ENCODE measurements around the gene SGCA. TPM values are rescaled to one million over a fixed set of nuclear protein-coding genes. Genes with fewer than 3 reads are reported as not detected.

The SGCA gene
- total RNA-seq, 1 experiment from 2014 or later, result 207 TPM

- DNase-seq (ENCODE audit: low read depth), result peak; percentile 67
Measured at GRCh38 chr17:50221864-50222545, 56.2 kb downstream of the SGCA start.

GRCh38 chr17:50222922-50223321, 57.1 kb downstream of the SGCA start:
- DNase-seq (ENCODE audit: low read depth), result no peak

Other genes starting within 250 kb of the SGCA start
- 0.06 TPM in 1 of 2 replicates, not detected in the other for gene DLX4, start 196.8 kb upstream of the SGCA start, total RNA-seq (2014; rRNA removed)
- 0.29 and 0.32 TPM in 2 replicates for gene DLX3, start 170.8 kb upstream of the SGCA start, total RNA-seq (2014; rRNA removed)
- 382 and 426 TPM in 2 replicates for gene ITGA3, start 109.9 kb upstream of the SGCA start, total RNA-seq (2014; rRNA removed)
- 22.3 and 22.5 TPM in 2 replicates for gene PDK2, start 70.7 kb upstream of the SGCA start, total RNA-seq (2014; rRNA removed)
- gene SAMD14, start 35.8 kb upstream of the SGCA start, total RNA-seq (2014; rRNA removed), result 1.1 and 1.6 TPM in 2 replicates
- gene PPP1R9B, start 15.3 kb upstream of the SGCA start, total RNA-seq (2014; rRNA removed), result 40.6 and 42.7 TPM in 2 replicates
- 339 and 356 TPM in 2 replicates for gene COL1A1, start 35.6 kb downstream of the SGCA start, total RNA-seq (2014; rRNA removed)
- not detected in 2 replicates for gene TMEM92, start 108.5 kb downstream of the SGCA start, total RNA-seq (2014; rRNA removed)
- gene XYLT2, start 180.1 kb downstream of the SGCA start, total RNA-seq (2014; rRNA removed), result 41.4 and 48.9 TPM in 2 replicates
- gene MRPL27, start 207.2 kb downstream of the SGCA start, total RNA-seq (2014; rRNA removed), result 79.4 and 81.1 TPM in 2 replicates
- 13.9 and 18.1 TPM in 2 replicates for gene EME1, start 207.2 kb downstream of the SGCA start, total RNA-seq (2014; rRNA removed)
- gene LRRC59, start 231.5 kb downstream of the SGCA start, total RNA-seq (2014; rRNA removed), result 165 and 189 TPM in 2 replicates

Measured in LHCN-M2 (cell line).